ENCODE measurements around the gene HDAC10. TPM values are rescaled to one million over a fixed set of nuclear protein-coding genes. Genes with fewer than 3 reads are reported as not detected.
"Not testable (repeated sequence)": the region's sequence is repeated elsewhere in the genome, so short reads cannot be mapped to it uniquely, and the experiment has no call there.

The HDAC10 gene
- total RNA-seq, 4 donors from 2014 or later, result 36.4 to 60.7 (median 45.7) TPM

DNA sequence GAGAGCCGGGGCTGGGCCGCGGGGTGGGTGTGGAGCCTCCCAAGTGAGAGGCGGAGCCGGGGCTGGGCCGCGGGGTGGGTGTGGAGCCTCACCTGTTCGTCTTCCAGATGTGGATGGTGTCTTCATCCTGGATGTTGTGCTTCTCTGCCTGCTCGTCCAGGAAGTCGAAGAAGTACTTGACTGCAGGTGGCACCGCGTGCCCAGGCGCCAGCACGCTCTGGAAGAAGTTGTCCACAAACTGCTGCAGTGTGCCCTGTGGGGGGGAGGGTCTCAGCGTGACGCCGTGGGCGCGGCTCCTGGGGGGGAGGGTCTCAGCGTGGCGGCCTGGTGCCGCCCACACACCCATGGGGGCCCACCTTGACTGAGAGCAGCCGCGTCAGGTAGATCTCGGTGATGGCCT lies 26.7 kb upstream of the HDAC10 start:
- no peak for TF ChIP-seq POLR2A (IDR thresholded peaks at IDR 0.05)
- TF ChIP-seq, protein P1, sequence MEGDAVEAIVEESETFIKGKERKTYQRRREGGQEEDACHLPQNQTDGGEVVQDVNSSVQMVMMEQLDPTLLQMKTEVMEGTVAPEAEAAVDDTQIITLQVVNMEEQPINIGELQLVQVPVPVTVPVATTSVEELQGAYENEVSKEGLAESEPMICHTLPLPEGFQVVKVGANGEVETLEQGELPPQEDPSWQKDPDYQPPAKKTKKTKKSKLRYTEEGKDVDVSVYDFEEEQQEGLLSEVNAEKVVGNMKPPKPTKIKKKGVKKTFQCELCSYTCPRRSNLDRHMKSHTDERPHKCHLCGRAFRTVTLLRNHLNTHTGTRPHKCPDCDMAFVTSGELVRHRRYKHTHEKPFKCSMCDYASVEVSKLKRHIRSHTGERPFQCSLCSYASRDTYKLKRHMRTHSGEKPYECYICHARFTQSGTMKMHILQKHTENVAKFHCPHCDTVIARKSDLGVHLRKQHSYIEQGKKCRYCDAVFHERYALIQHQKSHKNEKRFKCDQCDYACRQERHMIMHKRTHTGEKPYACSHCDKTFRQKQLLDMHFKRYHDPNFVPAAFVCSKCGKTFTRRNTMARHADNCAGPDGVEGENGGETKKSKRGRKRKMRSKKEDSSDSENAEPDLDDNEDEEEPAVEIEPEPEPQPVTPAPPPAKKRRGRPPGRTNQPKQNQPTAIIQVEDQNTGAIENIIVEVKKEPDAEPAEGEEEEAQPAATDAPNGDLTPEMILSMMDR (IDR thresholded peaks at IDR 0.05), result no peak
- WGBS, 2 donors, result 76 to 77% methylated on average over 22 to 25 of the region's 25 CpGs
- no peak for DNase-seq (ENCODE audit: low spot score in 2 of 2)
- intact Hi-C loops (cut with DNase I; ENCODE audit: low total_unique reads), result loop anchor here (10.0 kb wide), 1 partner anchor 47 kb away; the partner anchor contains the start of gene DENND6B
- no peak overlapping the region for H3K4me3 ChIP-seq (ENCODE audit: low read depth, poor library complexity, severe bottlenecking)

DNA sequence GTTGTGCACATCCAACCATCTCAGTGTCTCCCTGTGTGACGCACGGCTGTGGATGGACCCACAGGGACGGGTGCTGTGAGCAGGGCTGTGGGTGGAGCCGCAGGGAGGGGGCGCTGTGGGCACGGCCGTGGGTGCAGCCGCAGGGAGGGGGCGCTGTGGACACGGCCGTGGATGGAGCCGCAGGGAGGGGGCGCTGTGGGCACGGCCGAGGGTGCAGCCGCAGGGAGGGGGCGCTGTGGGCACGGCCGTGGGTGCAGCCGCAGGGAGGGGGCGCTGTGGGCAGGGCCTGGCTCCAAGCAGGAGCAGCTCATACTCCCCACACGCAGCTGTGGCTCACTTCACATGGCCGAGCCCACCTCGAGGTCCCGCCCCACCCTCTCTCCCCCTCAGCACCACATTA lies 25.1 kb upstream of the HDAC10 start:
- H3K4me3 ChIP-seq (ENCODE audit: low read depth, poor library complexity, severe bottlenecking), result no peak overlapping the region
- no peak for TF ChIP-seq POLR2A (IDR thresholded peaks at IDR 0.05)
- TF ChIP-seq, protein P1 (IDR thresholded peaks at IDR 0.05), result no peak
- 51 to 54% methylated on average over 25 of the region's 25 CpGs for WGBS, 2 donors
- no peak for DNase-seq (ENCODE audit: low spot score in 2 of 2)
- intact Hi-C loops (cut with DNase I; ENCODE audit: low total_unique reads), result loop anchor here (10.0 kb wide), 1 partner anchor 49 kb away; the partner anchor contains the start of gene DENND6B

DNA sequence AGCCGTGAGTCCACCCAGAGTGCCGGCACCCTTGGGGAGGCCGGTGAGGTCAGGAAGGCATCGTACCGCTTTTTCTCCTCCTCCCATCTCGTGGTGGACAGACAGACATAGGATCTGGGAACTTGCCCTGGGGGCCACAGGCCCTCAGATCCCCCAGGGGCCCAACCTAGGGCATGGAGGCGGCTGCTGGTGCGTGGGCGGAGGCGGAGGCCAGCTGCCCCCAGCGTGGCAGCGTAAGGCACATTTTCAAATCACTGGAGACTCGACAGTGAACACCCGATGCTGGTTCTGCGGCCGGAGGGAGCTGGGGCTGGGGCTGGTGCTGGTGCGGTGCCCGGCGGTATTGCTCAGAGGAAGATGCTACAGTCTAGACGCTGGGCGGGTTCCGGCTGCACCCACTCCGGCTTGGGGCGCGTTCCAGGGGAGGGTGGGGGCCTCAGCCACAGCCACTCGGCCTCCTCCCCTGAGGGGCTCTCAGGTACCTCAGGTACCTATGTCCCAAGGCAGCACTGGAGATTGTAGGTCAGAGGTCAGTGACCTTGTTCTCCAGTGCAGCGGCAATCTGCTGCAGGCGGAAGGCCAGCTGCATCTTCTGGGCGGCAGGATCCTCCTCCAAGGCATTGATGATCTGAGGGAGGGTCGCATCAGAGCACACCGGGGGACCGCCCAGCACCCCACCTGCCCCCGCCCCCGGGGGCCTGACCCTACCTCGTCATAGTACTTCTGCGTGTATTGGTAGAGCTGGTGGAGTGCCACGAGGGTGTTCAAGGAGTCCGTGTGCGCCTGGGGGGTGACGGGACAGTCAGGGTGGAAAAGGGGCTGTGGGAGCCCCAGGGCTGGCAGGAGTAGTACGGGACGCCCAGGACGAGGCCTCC lies 24.4 kb upstream of the HDAC10 start:
- intact Hi-C loops (cut with DNase I; ENCODE audit: low total_unique reads), result loop anchor here (10.0 kb wide), 1 partner anchor 49 kb away; the partner anchor contains the start of gene DENND6B
- WGBS, 2 donors, result 74 to 78% methylated on average over 34 to 37 of the region's 43 CpGs
- no peak for TF ChIP-seq POLR2A (IDR thresholded peaks at IDR 0.05)
- TF ChIP-seq, protein P1 (IDR thresholded peaks at IDR 0.05), result no peak

DNA sequence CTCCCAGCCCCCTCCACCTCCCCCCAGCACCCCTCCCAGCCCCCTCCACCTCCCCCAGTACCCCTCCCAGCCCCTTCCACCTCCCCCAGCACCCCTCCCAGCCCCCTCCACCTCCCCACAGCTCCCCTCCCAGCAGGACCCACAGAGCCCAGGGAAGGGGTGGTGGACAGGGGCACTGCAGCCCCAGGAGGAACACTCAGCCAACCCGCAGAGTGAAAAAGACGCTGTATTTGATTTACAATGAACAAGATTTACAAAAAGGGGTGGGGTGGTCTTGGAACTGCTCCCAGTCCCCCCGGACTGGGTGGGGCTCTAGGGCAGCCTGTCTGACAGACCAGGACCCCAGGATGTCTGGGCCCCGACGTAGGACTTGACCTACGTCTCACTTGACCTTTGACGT lies 23.7 kb upstream of the HDAC10 start:
- intact Hi-C loops (cut with DNase I; ENCODE audit: low total_unique reads), result loop anchor here (10.0 kb wide), 1 partner anchor 50 kb away; the partner anchor contains the start of gene DENND6B
- DNase-seq (ENCODE audit: low spot score in 2 of 2), result no peak
- H3K4me3 ChIP-seq (ENCODE audit: low read depth, poor library complexity, severe bottlenecking), result no peak overlapping the region
- no peak for TF ChIP-seq POLR2A (IDR thresholded peaks at IDR 0.05)
- TF ChIP-seq, protein P1 (IDR thresholded peaks at IDR 0.05), result no peak
- WGBS, 2 donors, result 41 to 79% methylated on average over 3 to 7 of the region's 7 CpGs

More for the DNA sequence above, 24.4 kb upstream of the HDAC10 start:
- no peak for DNase-seq (ENCODE audit: low spot score in 2 of 2)
- H3K4me3 ChIP-seq (ENCODE audit: low read depth, poor library complexity, severe bottlenecking), result no peak overlapping the region

DNA sequence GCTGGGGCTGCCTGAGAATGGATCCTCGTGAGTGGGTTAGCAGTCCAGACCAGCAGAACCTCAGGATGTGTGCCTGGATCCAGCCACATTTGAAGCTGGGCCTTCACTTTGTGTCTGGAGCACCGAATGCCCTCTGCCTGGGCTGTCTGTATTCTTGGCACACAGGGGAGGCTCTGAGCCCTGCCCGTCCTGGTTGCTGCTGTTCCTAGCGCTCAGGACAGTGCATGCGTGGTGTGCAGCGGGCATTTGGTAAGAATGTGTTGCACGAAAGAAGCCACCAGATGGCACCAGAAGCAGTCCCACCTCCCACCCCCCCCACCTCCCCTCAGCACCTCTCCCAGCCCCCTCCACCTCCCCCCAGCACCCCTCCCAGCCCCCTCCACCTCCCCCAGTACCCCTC lies 23.2 kb upstream of the HDAC10 start:
- no peak for DNase-seq (ENCODE audit: low spot score in 2 of 2)
- WGBS, 2 donors, result 23 to 27% methylated on average over 7 of the region's 7 CpGs
- TF ChIP-seq, protein P1 (IDR thresholded peaks at IDR 0.05), result no peak
- no peak for TF ChIP-seq POLR2A (IDR thresholded peaks at IDR 0.05)
- no peak overlapping the region for H3K4me3 ChIP-seq (ENCODE audit: low read depth, poor library complexity, severe bottlenecking)
- intact Hi-C loops (cut with DNase I; ENCODE audit: low total_unique reads), result loop anchor here (10.0 kb wide), 1 partner anchor 50 kb away; the partner anchor contains the start of gene DENND6B

DNA sequence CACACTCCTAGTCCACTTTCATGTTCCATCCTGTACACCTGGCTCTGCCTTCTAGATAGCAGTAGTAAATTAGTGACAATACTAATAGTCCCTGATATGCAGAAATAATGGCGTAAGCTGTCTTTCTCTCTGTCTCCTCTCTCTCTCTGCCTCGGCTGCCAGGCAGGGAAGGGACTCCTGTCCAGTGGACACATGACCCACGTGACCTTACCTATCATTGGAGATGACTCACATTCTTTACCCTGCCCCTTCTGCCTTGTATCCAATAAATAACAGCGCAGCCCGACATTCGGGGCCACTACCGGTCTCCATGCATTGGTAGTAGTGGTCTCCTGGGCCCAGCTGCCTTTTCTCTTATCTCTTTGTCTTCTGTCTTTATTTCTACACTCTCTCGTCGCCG lies 22.7 kb upstream of the HDAC10 start:
- WGBS, 2 donors, result 80 to 84% methylated on average over 10 of the region's 10 CpGs
- intact Hi-C loops (cut with DNase I; ENCODE audit: low total_unique reads), result loop anchor here (10.0 kb wide), 1 partner anchor 51 kb away; the partner anchor contains the start of gene DENND6B

DNA sequence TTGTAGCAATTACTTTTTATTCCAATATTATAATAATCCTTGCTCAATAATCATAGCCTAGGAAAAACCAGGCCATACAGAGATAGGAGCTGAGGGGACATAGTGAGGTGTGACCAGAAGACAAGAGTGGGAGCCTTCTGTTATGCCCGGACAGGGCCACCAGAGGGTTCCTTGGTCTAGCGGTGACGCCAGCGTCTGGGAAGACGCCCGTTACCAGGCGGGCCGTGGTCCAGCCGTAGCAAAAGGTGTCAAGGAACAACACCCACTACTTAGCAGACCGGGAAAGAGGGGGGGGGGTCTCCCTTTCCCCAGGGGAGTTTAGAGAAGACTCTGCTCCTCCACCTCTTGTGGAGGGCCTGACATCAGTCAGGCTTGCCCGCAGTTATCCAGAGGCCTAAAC lies 22.3 kb upstream of the HDAC10 start:
- DNase-seq (ENCODE audit: low spot score in 2 of 2); H3K4me3 ChIP-seq (ENCODE audit: low read depth, poor library complexity, severe bottlenecking): not testable (repeated sequence)
- intact Hi-C loops (cut with DNase I; ENCODE audit: low total_unique reads), result loop anchor here (10.0 kb wide), 1 partner anchor 51 kb away; the partner anchor contains the start of gene DENND6B
- 27 to 39% methylated on average over 10 to 11 of the region's 11 CpGs for WGBS, 2 donors

More for the DNA sequence above, 22.7 kb upstream of the HDAC10 start:
- not testable (repeated sequence) for DNase-seq (ENCODE audit: low spot score in 2 of 2); H3K4me3 ChIP-seq (ENCODE audit: low read depth, poor library complexity, severe bottlenecking)
